Mesodermal cell (in vitro differentiated cells): Measurements from ENCODE around the gene TRIM32.
A peak's percentile ranks its signal among the peaks of the same experiment; 100 is the strongest.
"Not testable (repeated sequence)": the region's sequence is repeated elsewhere in the genome, so short reads cannot be mapped to it uniquely, and the experiment has no call there.

Source experiments
- H3K27ac ChIP-seq: 2 replicates; pipeline ENCODE4 v1.7.0; 2013; ENCODE audit warnings: mild to moderate bottlenecking, low read depth, low read length, moderate library complexity; ENCODE audit not compliant: severe bottlenecking
- H3K36me3 ChIP-seq: 2 replicates; pipeline ENCODE4 v1.7.1; 2013; ENCODE audit warnings: mild to moderate bottlenecking, low read length, moderate library complexity; ENCODE audit not compliant: control insufficient read depth, insufficient read depth
- H3K4me1 ChIP-seq: one replicate; pipeline ENCODE4 v1.7.1; 2013; ENCODE audit warnings: mild to moderate bottlenecking, low read length; ENCODE audit not compliant: insufficient read depth, control insufficient read depth, poor library complexity, severe bottlenecking
- H3K4me3 ChIP-seq: 2 replicates; pipeline ENCODE4 v1.7.0; 2013; ENCODE audit warnings: low read length, control low read depth, mild to moderate bottlenecking; ENCODE audit not compliant: insufficient read depth, poor library complexity, severe bottlenecking; ENCODE audit errors: extremely low read depth
- H3K9me3 ChIP-seq: 2 replicates; pipeline ENCODE4 v1.7.1; 2013; ENCODE audit warnings: mild to moderate bottlenecking, low read length, moderate library complexity; ENCODE audit not compliant: control insufficient read depth
- WGBS, 2 experiments: methylation state at CpG; one replicate each; pipeline ENCODE4 v1.1.5; 2013; ENCODE audit warnings: missing lambda C conversion rate in 2 of 2; ENCODE audit not compliant: insufficient coverage in 2 of 2; 5-methylcytosine and 5-hydroxymethylcytosine counted together

The TRIM32 gene

GRCh38 chr9:116683535-116683934 lies 3.6 kb upstream of the TRIM32 start:
- H3K27ac ChIP-seq: no peak overlapping the region
- no peaks in the 10 kb centered on the region for H3K36me3 ChIP-seq
- H3K4me1 ChIP-seq: peaks cover 6% of the 10 kb centered on the region
- peaks cover 13% of the 10 kb centered on the region for H3K9me3 ChIP-seq
- H3K4me3 ChIP-seq: no peak overlapping the region

GRCh38 chr9:116685166-116685565 lies 1.9 kb upstream of the TRIM32 start:
- Histone ChIP-seq H3K4me3 (no peak overlapping the region), H3K4me1 (peaks cover 10% of the 10 kb centered on the region), H3K9me3 (peaks cover 13% of the 10 kb centered on the region), H3K36me3 (no peaks in the 10 kb centered on the region), H3K27ac (no peak overlapping the region)
- 88 to 100% methylated on average over 2 of the region's 4 CpGs for WGBS, 2 experiments

GRCh38 chr9:116686135-116686534 lies 970 bp upstream of the TRIM32 start:
- peaks cover 10% of the 10 kb centered on the region for H3K4me1 ChIP-seq
- H3K36me3 ChIP-seq: no peaks in the 10 kb centered on the region
- H3K4me3 ChIP-seq: peak overlapping the region; percentile 67
- H3K27ac ChIP-seq: no peak overlapping the region
- H3K9me3 ChIP-seq: peaks cover 13% of the 10 kb centered on the region

- Histone ChIP-seq H3K9me3 (peaks cover 13% of the 10 kb centered on the region), H3K36me3 (no peaks in the 10 kb centered on the region), H3K4me3 (peak overlapping the region; percentile 67), H3K4me1 (peaks cover 10% of the 10 kb centered on the region), H3K27ac (no peak overlapping the region)
- 49 to 61% methylated on average over 6 to 7 of the region's 7 CpGs for WGBS, 2 experiments
Observed at GRCh38 chr9:116686693-116687073, 422 bp upstream of the TRIM32 start.

GRCh38 chr9:116687754-116688135 lies 640 bp downstream of the TRIM32 start:
- Histone ChIP-seq H3K4me3 (peak overlapping the region; percentile 67), H3K27ac (no peak overlapping the region), H3K4me1 (peaks cover 10% of the 10 kb centered on the region), H3K9me3 (peaks cover 13% of the 10 kb centered on the region), H3K36me3 (no peaks in the 10 kb centered on the region)
- WGBS, 2 experiments: 26 to 41% methylated on average over 7 of the region's 7 CpGs

- WGBS, 2 experiments: 93 to 100% methylated on average over 2 of the region's 3 CpGs
- peaks cover 7% of the 10 kb centered on the region for H3K9me3 ChIP-seq
- peaks cover 8% of the 10 kb centered on the region for H3K36me3 ChIP-seq
- H3K4me1 ChIP-seq: peaks cover 10% of the 10 kb centered on the region
- no peak overlapping the region for H3K27ac ChIP-seq
- no peak overlapping the region for H3K4me3 ChIP-seq
Observed at GRCh38 chr9:116688806-116689485, 1.8 kb downstream of the TRIM32 start.

- Histone ChIP-seq H3K4me3 (no peak overlapping the region), H3K36me3 (peaks cover 10% of the 10 kb centered on the region), H3K4me1 (peaks cover 10% of the 10 kb centered on the region), H3K9me3 (peaks cover under 1% of the 10 kb centered on the region), H3K27ac (no peak overlapping the region)
- WGBS, 2 experiments: 100% methylated on average over 1 of the region's 3 CpGs; no CpG with 5 or more reads in 1 of the 2 experiments
Observed at GRCh38 chr9:116689486-116690032, 2.5 kb downstream of the TRIM32 start.

GRCh38 chr9:116690805-116691204 lies 3.7 kb downstream of the TRIM32 start:
- H3K4me1 ChIP-seq, H3K27ac ChIP-seq, H3K9me3 ChIP-seq, H3K4me3 ChIP-seq: not testable (repeated sequence)
- H3K36me3 ChIP-seq: peaks cover 14% of the 10 kb centered on the region

GRCh38 chr9:116691607-116692006 lies 4.5 kb downstream of the TRIM32 start:
- no peak overlapping the region for H3K27ac ChIP-seq
- H3K4me1 ChIP-seq: peaks cover 10% of the 10 kb centered on the region
- H3K36me3 ChIP-seq: peaks cover 17% of the 10 kb centered on the region
- WGBS, 2 experiments: 95% methylated on average over 3 of the region's 3 CpGs
- H3K4me3 ChIP-seq: no peak overlapping the region
- H3K9me3 ChIP-seq: no peaks in the 10 kb centered on the region

GRCh38 chr9:116692616-116693015 lies 5.5 kb downstream of the TRIM32 start:
- Histone ChIP-seq H3K4me3 (no peak overlapping the region), H3K4me1 (peaks cover 10% of the 10 kb centered on the region), H3K36me3 (peaks cover 22% of the 10 kb centered on the region), H3K9me3 (no peaks in the 10 kb centered on the region), H3K27ac (no peak overlapping the region)
- WGBS, 2 experiments: 80% methylated on average over 1 of the region's 2 CpGs

GRCh38 chr9:116693233-116693731 lies 6.2 kb downstream of the TRIM32 start:
- 98 to 100% methylated on average over 2 of the region's 2 CpGs for WGBS, 2 experiments
- Histone ChIP-seq H3K27ac (no peak overlapping the region), H3K36me3 (peaks cover 29% of the 10 kb centered on the region), H3K4me3 (no peak overlapping the region), H3K4me1 (peaks cover 6% of the 10 kb centered on the region), H3K9me3 (no peaks in the 10 kb centered on the region)
